ENCODE results near the gene STK38L.

- TF ChIP-seq SMC3 (IDR thresholded peaks at IDR 0.05; ENCODE audit: low read depth, low read length) (no peak), POLR2A (IDR thresholded peaks at IDR 0.05; ENCODE audit: low read depth, low read length) (no peak), CTCF (conservative IDR thresholded peaks at IDR 0.05; ENCODE audit: low read depth, low read length) (no peak), RFX5 (IDR thresholded peaks at IDR 0.05; ENCODE audit: low read depth, low read length) (no peak), MXI1 (IDR thresholded peaks at IDR 0.05; ENCODE audit: borderline replicate concordance, low read depth, low read length) (no peak), MAFK (IDR thresholded peaks at IDR 0.05; ENCODE audit: low read depth, low read length) (no peak), RAD21 (IDR thresholded peaks at IDR 0.05; ENCODE audit: low read length) (no peak), USF2 (IDR thresholded peaks at IDR 0.05; ENCODE audit: low read depth, low read length) (no peak)
- TF ChIP-seq, protein P1, sequence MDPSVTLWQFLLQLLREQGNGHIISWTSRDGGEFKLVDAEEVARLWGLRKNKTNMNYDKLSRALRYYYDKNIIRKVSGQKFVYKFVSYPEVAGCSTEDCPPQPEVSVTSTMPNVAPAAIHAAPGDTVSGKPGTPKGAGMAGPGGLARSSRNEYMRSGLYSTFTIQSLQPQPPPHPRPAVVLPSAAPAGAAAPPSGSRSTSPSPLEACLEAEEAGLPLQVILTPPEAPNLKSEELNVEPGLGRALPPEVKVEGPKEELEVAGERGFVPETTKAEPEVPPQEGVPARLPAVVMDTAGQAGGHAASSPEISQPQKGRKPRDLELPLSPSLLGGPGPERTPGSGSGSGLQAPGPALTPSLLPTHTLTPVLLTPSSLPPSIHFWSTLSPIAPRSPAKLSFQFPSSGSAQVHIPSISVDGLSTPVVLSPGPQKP (IDR thresholded peaks at IDR 0.05; ENCODE audit: borderline replicate concordance, low read depth, low read length): no peak
Measured at GRCh38 chr12:27361372-27361771, 117.3 kb downstream of the STK38L start.

All from IMR-90 (cell line).